LoVo (cell line): ENCODE results near the gene ANKMY1.
"Not testable (repeated sequence)": the region's sequence is repeated elsewhere in the genome, so short reads cannot be mapped to it uniquely, and the experiment has no call there.

Source experiments
- DNase-seq: peaks from one replicate; pipeline ENCODE4 v3.0.0-alpha.2; 2016; ENCODE audit warnings: low spot score

ANKMY1 gene

DNA sequence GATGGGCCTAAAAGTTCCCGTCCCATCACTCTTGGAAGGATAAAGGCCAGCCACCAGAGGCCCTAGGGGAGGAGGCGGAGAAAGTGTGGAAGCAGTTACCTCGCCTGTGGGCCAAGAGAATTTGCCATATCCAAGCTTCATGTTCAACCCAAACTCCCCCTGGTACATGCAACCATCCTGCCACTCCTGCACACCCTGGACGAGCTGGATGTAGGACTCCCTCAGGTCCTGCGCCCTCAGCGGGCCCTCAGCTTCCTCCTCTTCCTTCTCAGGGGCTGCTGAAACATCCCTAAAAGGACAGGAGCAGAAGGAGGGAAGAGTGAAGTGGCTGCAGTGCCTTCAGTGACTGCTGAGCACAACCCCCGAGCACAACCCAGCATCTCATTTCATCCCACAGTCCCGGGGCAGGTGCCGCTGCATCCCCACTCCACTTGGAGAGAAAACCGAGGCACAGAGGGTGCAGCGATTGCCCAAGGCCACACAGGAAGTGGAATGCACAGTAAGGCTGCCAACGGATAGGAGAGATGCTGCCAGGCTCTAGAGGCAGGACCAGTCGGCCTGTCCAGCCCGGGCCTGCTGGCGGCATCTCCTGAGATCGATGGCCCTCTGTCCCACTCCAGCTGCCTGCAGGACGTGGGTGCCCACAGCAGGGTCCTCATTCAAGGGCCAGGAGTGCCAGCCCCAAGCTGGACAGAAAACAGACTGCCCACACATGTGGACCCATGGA is 2.9 kb downstream of the ANKMY1 start:
- DNase-seq = no peak

DNA sequence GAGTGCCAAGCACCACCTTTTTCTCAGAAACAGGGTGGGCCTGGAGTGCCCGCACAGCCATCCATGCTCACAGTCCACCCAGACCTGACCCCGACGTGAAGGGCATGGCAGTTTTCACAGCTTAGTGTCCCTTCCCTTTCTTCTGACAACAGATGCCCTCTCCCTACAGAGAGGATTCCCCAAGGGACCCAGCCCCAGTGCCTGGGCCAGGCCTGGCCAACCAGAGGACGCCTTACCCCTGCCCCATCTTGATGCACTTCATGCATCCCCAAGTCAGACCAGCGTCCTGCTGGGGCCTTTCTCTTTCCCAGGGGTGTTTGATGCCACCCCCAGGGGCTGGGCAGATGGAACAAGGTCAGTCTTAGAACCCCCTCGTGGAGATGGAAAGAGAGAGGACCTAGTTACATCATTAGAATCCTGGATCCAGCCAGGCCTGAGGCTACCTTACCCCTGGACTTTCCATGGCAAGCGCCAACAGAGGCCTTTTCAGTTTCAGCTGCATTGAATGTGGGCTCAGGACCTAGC is 3.8 kb downstream of the ANKMY1 start:
- DNase-seq = no peak

DNA sequence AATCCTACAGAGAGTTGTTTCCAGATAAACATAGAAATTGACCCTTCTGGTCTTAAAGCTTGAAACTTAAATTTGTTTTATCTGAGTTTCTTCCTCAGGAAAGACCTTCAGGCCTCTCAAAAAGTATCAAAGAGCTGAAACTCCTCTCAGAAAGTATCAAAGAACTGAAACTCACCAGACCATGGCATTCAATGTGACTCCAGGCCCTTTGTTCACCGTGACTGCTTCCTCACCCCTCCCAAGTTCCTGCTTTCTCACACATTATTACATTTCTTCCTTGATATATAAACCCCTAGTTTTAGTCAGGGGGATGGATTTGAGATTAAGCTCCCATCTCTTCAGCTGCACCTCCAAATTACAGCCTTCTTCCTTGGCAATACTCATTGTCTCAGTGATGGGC is 6.0 kb downstream of the ANKMY1 start:
- DNase-seq = no peak

DNA sequence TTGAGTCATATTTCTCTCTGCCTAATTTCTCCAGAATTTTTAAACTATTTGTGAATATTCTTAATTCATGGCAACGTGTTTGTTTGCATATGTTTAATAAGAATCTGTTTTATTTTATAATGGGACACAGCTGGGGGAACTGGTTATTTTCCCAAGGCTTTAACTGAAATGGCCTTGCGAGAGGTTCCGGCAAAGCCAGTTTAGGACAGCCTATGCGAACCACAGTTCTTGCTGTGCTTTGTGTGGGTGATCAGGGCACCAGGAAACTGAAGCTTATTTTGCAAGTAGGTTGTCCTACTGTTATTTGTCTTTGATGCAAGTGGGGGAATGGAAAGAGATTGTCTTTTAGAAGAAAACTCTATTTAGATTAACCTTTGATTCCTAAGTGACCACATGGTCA is 6.5 kb downstream of the ANKMY1 start:
- no peak for DNase-seq

DNA sequence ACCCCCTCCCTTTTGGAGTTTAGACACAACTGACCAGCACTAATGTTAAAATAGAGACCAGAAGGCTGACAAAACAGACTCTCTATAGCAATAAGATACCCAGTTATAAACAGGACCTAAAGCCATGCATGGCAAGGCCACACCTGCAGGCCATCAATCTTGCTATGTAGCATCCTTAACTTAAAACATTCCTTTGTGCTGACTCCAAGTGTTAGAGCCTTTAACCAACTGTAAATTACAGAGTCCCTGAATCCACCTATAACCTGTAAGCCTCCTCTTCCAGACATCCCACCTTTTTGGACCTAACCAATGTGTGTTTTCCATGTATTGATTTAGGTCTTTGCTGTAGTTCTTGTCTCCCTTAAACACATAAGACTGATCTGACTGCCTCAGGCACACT is 17.9 kb downstream of the ANKMY1 start:
- DNase-seq = no peak

DNA sequence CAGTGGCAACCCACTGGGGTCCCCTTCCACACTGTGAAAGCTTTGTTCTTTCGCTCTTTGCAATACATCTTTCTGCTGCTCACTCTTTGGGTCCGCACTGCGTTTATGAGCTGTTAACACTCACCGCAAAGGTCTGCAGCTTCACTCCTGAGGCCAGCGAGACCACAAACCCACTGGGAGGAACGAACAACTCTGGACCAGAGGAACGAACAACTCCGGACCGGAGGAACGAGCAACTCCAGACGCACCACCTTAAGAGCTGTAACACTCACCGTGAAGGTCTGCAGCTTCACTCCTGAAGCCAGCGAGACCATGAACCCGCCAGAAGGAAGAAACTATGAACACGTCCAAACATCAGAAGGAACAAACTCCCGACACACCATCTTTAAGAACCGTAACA is 18.7 kb downstream of the ANKMY1 start:
- not testable (repeated sequence) for DNase-seq

DNA sequence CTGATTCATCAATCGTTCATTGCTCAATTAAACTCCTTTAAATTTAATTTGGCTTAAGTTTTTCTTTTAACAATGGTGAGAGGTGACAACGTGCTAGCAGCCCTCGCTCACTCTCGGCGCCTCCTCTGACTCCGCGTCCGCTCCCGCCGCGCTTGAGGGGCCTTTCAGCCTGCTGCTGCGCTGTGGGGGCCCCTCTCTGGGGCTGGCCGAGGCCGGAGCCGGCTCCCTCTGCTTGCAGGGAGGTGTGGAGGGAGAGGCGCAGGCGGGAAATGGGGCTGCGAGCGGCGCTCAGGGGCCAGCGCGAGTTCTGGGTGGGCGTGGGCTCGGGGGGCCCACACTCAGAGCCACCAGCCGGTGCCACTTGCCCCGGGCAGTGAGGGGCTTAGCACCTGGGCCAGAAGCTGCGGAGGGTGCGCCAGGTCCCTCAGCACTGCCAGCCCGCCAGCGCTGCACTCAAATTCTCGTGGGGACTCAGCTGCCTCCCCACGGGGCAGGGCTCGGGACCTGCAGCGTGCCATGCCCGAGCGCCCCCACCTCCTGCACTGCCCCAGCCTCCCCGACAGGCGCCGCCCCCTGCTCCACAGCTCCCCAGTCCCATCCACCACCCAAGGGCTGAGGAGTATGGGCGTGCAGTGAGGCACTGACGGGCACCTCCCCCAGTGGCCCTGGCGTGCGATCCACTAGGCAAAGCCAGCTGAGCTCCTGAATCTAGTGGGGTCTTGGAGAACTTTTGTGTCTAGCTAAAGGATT is 19.6 kb downstream of the ANKMY1 start:
- DNase-seq = no peak

DNA sequence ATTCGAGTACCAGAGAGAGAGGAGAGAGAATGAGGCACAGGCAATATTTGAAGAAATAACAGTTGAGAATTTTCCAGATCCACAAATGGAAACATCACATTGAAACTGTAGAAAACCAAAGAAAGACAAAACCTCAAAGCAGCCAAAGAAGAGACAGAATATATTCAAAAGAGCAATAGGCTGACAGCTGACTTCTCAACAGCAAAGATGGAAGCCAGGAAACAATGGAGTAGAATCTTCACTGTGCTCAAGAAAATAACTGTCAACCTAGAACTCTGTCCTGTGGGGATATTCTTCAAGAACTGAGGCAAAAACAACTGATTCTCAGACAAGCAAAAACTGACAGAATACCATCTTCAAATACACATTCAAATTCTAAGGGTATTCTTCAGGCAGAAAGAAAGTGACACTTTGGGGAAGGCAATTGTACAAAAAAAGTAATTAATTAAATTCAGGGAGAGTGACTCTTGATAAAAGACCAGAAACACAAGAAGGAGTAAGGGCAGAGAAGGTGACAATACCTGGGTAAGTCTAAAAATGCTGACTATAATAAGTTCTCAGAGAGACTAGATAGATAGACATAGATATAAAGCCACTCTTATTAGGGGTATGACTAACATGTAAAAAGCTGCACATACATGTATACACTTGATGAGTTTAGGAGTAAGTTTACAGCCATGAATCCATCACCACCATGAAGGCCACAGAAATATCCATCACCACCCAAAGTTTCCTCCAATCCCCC is 25.6 kb downstream of the ANKMY1 start:
- DNase-seq = no peak

DNA sequence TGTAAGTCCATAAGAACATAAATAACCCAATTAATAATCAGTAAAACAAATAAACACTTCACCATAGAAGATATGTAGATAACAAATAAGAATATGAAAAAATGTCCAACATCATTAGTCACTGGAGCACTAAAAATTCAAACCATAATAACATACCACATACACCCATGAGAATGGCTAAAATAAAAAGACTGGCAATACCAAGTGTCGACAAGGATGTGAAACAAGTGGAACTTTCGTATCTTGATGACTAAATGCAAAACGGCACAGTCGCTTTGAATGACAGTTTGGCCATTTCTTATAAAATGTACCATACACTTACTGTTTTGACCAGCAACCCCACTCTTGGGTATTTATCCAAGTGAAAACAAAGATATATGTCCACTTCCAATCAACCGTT is 26.8 kb downstream of the ANKMY1 start:
- DNase-seq = no peak

DNA sequence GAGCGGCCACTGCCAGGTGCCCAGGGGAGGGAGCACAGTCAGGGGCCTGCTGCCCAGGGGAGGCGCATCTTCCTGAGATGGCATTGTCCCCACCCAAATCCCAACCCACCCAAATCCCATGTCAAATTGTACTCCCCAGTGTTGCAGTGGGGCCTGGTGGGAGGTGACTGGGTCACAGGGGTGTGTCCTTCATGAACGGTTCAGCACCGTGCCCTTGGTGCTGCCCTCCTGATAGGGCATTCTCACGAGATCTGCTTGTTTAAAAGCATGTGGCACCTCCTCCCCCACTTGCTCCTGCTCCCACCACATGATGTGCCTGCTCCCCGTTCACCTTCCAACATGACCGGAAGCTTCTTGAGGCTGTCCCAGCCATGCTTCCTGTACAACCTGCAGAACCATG is 27.6 kb downstream of the ANKMY1 start:
- DNase-seq = no peak

DNA sequence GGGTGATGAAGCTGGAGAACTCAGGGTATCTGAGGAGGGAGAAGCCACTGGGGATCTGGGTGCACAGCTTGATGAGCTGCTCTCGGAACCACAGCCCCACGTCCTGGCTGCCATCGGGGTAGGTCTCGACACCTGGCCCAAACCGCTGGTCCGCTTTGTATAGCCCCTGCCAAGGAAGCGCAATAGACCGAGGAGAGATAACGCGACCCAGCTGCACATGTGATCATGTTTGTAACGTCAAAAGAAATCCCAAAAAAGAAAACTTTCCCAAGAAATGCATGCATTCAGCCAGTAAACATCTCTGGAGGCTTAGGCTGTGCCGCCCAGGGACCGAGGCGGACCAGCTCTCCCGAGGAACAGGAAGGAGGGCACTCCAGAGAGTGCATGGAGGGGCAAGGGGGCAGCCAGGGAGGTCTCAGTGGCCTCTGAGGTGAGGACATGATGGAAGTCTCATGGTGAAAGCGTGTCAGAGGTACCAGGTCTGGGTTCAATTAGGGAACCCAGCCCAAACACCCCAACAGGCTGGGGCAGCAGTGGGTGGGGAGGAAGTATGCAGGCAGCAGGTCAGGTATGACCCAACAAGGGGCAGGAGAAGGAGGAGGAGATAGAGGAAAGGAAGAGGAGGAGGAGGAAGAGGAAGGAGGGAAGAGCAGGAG is 28.3 kb downstream of the ANKMY1 start:
- DNase-seq = no peak

DNA sequence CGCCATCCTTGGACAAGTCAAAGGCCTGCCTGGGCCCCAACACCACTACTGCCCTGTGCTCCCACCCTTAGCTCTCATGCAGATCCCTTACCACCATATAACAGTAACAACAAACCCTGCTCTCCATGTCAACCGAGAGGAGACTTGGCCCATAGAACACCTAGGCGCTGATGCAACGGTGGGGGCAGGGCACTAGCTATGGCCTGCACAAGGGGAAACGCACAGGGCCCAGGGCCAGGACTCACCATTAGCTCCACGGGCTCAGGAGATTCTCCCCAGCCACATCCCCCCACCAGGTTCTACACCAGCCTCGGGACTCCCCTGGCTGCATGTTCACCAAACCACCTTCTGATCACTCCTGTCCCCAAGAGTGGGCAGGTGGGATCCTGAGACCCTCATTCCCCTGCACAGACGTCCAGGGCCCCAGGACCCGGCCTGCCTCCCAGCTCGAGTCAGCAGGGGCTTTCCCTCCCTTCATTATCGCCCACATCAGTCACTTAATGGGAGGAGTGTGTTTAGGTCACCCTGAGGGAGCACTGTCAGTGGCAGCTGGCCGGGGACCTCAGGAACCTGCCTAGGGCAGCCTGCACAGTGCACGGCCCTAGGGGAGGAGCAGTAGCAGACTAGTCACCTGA is 29.3 kb downstream of the ANKMY1 start:
- DNase-seq = no peak

DNA sequence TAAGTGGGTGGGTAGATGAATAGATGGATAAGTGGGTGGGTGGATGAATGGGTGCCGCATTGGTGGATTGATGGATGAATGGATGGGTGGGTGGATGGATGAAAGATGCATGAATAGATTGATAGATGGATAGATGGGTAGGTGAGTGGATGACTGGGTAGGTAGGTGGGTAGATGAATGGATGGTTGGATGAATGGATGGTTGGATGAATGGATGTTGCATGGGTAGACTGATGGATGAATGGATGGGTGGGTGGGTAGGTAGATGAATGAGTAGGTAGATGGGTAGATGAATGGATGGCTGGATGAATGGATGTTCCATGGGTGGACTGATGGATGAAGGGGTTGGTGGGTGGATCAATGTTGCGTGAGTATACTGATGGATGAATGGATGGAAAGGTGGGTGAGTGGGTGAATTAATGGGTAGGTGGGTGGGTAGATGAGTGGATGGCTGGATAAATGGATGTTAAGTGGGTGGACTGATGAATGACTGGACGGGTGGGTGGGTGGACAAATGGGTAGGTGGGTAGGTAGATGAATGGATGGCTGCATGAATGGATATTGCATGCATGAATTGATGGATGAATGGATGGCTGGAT is 30.5 kb downstream of the ANKMY1 start:
- no peak for DNase-seq

DNA sequence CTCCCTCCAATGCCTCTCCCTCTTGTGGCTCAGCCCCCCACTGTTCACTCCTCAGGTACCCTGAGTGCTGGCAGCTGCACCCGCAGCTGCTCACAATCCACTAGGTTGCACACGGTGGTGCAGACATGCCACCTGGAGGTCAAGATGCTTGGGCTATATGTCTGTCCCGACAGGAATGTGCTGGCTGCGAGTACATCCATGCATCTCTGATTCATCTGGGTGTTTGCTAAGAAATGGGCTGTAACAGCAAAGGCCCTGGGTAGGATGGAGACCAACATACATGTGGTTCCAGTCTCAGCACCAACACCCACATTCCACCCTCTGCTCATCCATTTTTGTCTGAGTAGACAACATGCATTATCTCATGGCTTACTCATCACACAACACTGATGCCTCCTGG is 31.3 kb downstream of the ANKMY1 start:
- DNase-seq = no peak

DNA sequence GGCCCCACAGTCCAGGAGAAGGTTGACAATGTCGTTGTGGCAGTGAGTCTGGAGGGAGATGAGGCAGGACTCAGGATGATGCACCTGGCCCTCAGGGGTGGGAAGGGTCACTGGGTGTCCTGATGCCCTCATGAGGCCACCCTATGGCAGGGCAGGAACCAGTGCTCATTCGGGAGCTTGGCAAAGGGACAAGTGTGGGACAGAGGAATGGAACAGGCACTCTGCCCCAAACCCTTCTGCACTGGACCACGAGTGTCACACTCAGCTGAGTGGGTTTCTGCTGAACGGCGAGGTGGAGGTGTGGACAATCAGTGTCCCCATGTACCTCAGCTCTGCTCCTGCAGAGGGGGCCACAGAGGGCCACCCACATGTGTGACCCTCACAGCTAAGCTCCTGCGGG is 32.0 kb downstream of the ANKMY1 start:
- no peak for DNase-seq

DNA sequence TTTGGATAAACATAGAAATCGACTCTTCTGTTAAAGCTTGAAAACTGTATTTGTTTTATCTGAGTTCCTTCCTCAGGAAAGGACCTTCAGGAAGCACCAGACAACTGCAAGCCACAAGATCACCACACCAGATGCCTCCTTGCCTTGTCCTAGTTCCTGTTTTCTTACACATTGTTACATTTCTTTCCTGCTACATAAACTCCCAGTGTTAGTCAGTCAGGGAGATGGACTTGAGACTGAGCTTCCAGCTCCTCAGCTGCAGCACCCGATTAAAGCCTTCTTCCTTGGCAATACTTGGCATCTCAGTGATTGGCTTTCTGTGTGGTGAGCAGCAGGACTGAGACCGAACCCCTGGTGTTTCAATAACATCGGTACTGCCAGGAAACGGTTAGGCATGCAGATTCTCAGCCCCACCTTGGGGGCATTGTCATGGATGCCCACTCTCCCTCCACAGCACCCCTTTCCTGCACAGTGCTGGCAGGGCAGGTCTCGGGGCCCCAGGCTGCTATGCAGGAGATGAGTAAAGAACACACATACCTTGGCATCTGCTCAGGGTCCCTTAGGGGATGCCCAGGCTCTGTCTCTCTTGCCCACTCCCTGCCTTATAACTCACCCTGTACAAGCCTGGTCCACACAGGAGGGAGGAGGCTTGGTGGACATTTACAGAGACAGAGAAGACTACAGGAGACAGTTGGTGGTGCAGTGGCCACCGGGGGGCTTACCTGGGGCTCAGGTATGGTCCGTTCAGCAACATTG is 32.6 kb downstream of the ANKMY1 start:
- no peak for DNase-seq

DNA sequence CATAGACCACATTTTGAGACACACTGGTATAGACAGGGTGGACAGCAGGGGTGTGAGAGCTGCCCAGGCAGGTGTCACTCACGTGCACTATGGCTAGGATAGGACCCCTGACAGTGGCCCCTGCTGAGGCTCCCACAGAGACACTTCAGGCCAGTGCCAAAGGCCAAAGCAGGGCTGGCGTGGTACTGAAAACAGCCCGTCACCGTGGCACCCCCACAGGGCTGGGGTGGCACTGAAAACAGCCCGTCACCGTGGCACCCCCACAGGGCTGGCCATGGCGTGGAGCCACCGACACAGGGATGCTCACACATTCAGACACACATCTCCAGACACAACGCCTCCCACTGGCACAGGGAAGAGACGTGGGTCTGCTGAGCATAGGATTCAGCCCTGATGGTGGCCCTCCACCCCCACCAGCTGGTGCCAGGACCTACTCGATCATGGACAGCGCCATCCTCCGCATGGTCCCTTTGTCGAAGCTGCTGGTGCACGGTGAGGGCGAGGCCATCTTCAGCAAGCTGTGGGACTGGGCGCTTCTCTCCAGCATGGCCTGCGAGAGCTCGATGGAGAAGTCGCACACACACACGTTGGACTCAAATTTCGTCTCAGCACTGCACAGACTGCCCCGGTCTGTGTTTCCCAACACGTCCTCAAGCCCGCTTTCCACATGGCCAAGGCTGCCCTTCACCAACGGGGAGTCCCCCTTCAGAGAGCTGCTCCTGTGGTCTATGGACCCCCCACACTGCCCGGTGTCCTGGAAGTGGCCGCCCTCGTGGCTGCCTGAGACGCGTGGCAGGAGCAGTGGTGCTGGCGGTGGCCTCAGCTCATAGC is 34.1 kb downstream of the ANKMY1 start:
- no peak for DNase-seq

DNA sequence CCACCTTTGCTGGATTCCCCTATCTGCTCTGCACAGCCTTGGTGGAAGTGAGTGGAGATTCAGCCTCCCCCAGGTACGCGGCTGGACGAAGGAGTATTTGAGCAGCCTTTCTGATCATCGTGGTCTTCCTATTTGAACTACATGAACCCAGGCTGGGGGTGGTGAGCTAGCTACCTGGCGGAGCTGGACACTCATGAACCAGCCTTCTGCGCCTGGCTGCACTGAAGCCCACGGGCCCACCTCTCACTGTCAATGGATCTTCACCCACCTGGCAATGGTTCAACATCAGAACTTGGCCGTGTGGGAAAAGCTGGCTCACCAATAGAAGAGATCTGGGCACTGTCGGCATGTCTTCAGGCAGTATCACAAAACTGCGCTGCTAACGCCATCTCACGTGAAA is 35.4 kb downstream of the ANKMY1 start:
- no peak for DNase-seq

DNA sequence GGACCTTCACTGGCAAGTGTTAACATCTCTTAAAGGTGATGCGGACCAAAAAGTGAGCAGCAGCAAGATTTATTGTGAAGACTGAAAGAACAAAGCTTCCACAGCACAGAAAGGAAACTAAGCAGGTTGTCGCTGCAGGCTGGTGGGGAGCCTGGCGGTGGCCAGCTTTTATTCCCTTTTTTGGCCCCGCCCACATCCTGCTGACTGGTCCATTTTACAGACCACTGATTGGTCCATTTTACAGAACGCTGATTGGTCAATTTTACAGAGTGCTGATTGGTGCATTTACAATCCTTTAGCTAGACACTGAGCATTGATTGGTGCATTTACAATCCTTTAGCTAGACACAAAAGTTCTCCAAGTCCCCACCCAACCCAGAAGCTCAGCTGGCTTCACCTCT is 35.9 kb downstream of the ANKMY1 start:
- not testable (repeated sequence) for DNase-seq

DNA sequence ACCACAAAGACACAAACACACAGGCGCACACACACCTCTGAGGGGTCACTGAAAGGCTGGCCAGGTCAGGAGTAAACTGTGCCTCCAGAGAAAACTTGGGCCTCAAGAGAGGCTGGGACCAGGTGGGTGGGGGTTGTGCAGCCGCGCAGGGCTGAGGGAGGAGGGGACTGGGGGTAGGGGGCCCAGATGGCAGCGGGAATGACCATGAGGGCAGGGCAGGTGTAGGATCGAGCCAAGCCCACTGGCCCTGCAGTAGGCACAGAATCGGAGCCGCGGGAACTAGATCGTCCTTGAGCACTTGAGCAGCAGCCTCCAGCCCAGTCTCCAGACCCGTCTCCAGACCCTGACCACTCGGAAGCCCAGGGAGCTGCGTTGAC is 36.8 kb downstream of the ANKMY1 start:
- no peak for DNase-seq
